Panc1 (cell line): ENCODE data around the gene BRF1. TPM values are rescaled to one million over a fixed set of nuclear protein-coding genes. Genes with fewer than 3 reads are reported as not detected.

Experiments
- ATAC-seq: fragments of 200-7000 bp; cut with Tn5 transposase; 2 replicates; pipeline ENCODE4 v1.9.1; 2020; ENCODE audit warnings: mild to moderate bottlenecking, moderate library complexity
- BruUV-seq: library from RNA; stranded (reverse); fragments of 400-500 nt; replicated peaks from 2 replicates; lab custom pipeline; 2021; lab: Mats Ljungman, UMichigan
- CTCF ChIA-PET: fragments of 300-600 bp; sonication (Branson Sonifier 250); formaldehyde crosslinking; loops from one replicate; lab custom pipeline; 2022; ENCODE audit warnings: antibody characterized with exemption; lab: Charles Lee
- POLR2A ChIA-PET: fragments of 300-600 bp; sonication (Branson Sonifier 250); formaldehyde crosslinking; loops from one replicate; lab custom pipeline; 2022; ENCODE audit warnings: antibody characterized with exemption; lab: Charles Lee
- DNase-seq: peaks from one replicate; pipeline ENCODE4 v3.0.0-alpha.2; 2010; ENCODE audit warnings: low read depth, low spot score
- H3K27ac ChIP-seq: 2 replicates; pipeline ENCODE4 v1.5.1; 2011; ENCODE audit warnings: mild to moderate bottlenecking, low read length, inconsistent platforms
- H3K27me3 ChIP-seq: fragments of 200-500 bp; sonication (Bioruptor generic); 2 replicates; pipeline ENCODE4 v1.6.0; 2014; ENCODE audit warnings: low read length, inconsistent platforms; ENCODE audit not compliant: control insufficient read depth, insufficient read depth
- H3K36me3 ChIP-seq: fragments of 200-500 bp; sonication (Bioruptor generic); 2 replicates; pipeline ENCODE4 v1.5.1; 2014; ENCODE audit warnings: inconsistent platforms, mild to moderate bottlenecking, low read length, moderate library complexity; ENCODE audit not compliant: control insufficient read depth, insufficient read depth
- H3K4me1 ChIP-seq: 2 replicates; pipeline ENCODE4 v1.5.1; 2011; ENCODE audit warnings: inconsistent platforms, mild to moderate bottlenecking, low read length, moderate library complexity; ENCODE audit not compliant: control insufficient read depth, insufficient read depth
- H3K4me3 ChIP-seq, 2 experiments: 2 replicates each; pipeline ENCODE4 v1.5.1; 2011 to 2012; ENCODE audit warnings: low read depth in 2 of 2, low read length in 2 of 2, mild to moderate bottlenecking in 2 of 2, inconsistent platforms in 1 of 2, moderate library complexity in 1 of 2
- H3K9me3 ChIP-seq: fragments of 200-500 bp; sonication (Bioruptor generic); 2 replicates; pipeline ENCODE4 v1.5.1; 2014; ENCODE audit warnings: low read depth, mild to moderate bottlenecking, inconsistent platforms, low read length, moderate library complexity; ENCODE audit not compliant: control insufficient read depth, insufficient read depth
- CTCF ChIP-seq: fragments of 450-650 bp; IDR thresholded peaks from 2 replicates; pipeline ENCODE4 v1.5.1; 2017; ENCODE audit warnings: mild to moderate bottlenecking
- POLR2AphosphoS5 ChIP-seq: IDR thresholded peaks from 2 replicates; pipeline ENCODE4 v1.6.1; 2012; ENCODE audit warnings: mild to moderate bottlenecking, low read depth, low read length, moderate library complexity
- REST ChIP-seq, 2 experiments: IDR thresholded peaks; 2 replicates each; pipeline ENCODE4 v1.6.1; 2011 to 2012; ENCODE audit warnings: low read depth in 2 of 2, control low read depth in 1 of 2, low read length in 1 of 2, mild to moderate bottlenecking in 1 of 2, moderate library complexity in 1 of 2; ENCODE audit not compliant: insufficient read depth in 1 of 2
- SIN3A ChIP-seq: IDR thresholded peaks from 2 replicates; pipeline ENCODE4 v1.6.1; 2012; ENCODE audit warnings: low read depth, mild to moderate bottlenecking, low read length, moderate library complexity, borderline replicate concordance; ENCODE audit not compliant: insufficient read depth
- TCF7L2 ChIP-seq: IDR thresholded peaks from 2 replicates; pipeline ENCODE4 v1.6.1; 2011; ENCODE audit warnings: mild to moderate bottlenecking, low read depth, low read length, inconsistent platforms
- in situ Hi-C: cut with HindIII; loops from 2 replicates; pipeline ENCODE4 v1.10.0; 2016; ENCODE audit warnings: low sequenced_read_pairs, low pct_unique_long_range_greater_than_20kb
- intact Hi-C: fragments of 100-400 bp; cut with micrococcal nuclease; formaldehyde crosslinking; loops from one replicate; pipeline ENCODE4 v1.10.0; 2022; ENCODE audit not compliant: unreplicated experiment
- total RNA-seq: library from RNA; stranded (reverse); gene quantifications from one replicate; pipeline ENCODE4 v1.2.1, GENCODE V29; 2021; ENCODE audit not compliant: unreplicated experiment

Gene BRF1
- total RNA-seq, 1 experiment from 2014 or later: 25.0 TPM

- in situ Hi-C loops: no loop called here
Observed at GRCh38 chr14:105336477-105337287, 35.9 kb upstream of the BRF1 start.

More at GRCh38 chr14:105336477-105337287, 35.9 kb upstream of the BRF1 start:
- H3K9me3 ChIP-seq: no peaks in the 10 kb centered on the region
- CTCF ChIA-PET: no interaction called here
- TF ChIP-seq SIN3A (no peak), REST (IDR thresholded peaks at IDR 0.05; ENCODE audit: insufficient read depth in 1 of 2, low read depth in 2 of 2, low read length in 1 of 2) (no peak), POLR2AphosphoS5 (no peak), CTCF (no peak), TCF7L2 (no peak)
- no peaks in the 10 kb centered on the region for H3K27me3 ChIP-seq
- no TSS peak for BruUV-seq
- no peaks in the 10 kb centered on the region for H3K4me1 ChIP-seq
- DNase-seq (no peak), ATAC-seq (no peak)
- POLR2A ChIA-PET: no interaction called here
- intact Hi-C loops: no loop called here
- H3K27ac ChIP-seq: no peak overlapping the region
- no peaks in the 10 kb centered on the region for H3K36me3 ChIP-seq
- no peak overlapping the region for H3K4me3 ChIP-seq
